Astrocyte (in vitro differentiated cells and primary cell): ENCODE measurements around the gene SULF2. TPM values are rescaled to one million over a fixed set of nuclear protein-coding genes. Genes with fewer than 3 reads are reported as not detected.

Experiments
- DNase-seq: peaks from one replicate; pipeline ENCODE4 v3.0.0-alpha.2; 2010; ENCODE audit warnings: low read depth
- FAIRE-seq: peaks from 2 replicates; lab custom pipeline; 2011; peaks lifted over from hg19 to GRCh38; lab: Jason Lieb, UNC
- H2AFZ ChIP-seq: 2 replicates; pipeline ENCODE4 v1.6.0; 2012; ENCODE audit warnings: low read depth, low read length, inconsistent platforms
- H3K27ac ChIP-seq: 2 replicates; pipeline ENCODE4 v1.5.1; 2011; ENCODE audit warnings: low read depth, low read length, inconsistent platforms
- H3K27me3 ChIP-seq: 2 replicates; pipeline ENCODE4 v1.6.0; 2011; ENCODE audit warnings: low read length, inconsistent platforms; ENCODE audit not compliant: insufficient read depth
- H3K36me3 ChIP-seq: 2 replicates; pipeline ENCODE4 v1.5.1; 2011; ENCODE audit warnings: low read length, inconsistent platforms; ENCODE audit not compliant: insufficient read depth
- H3K4me1 ChIP-seq: 2 replicates; pipeline ENCODE4 v1.5.1; 2011; ENCODE audit warnings: low read length, inconsistent platforms; ENCODE audit not compliant: insufficient read depth
- H3K4me2 ChIP-seq: 2 replicates; pipeline ENCODE4 v1.6.0; 2012; ENCODE audit warnings: low read length, inconsistent platforms
- H3K4me3 ChIP-seq: 2 replicates; pipeline ENCODE4 v1.5.1; 2011; ENCODE audit warnings: low read depth, mild to moderate bottlenecking, low read length, inconsistent platforms; ENCODE audit not compliant: insufficient read depth
- H3K79me2 ChIP-seq: 2 replicates; pipeline ENCODE4 v1.6.0; 2012; ENCODE audit warnings: mild to moderate bottlenecking, low read length, inconsistent platforms; ENCODE audit not compliant: insufficient read depth
- H3K9ac ChIP-seq: 2 replicates; pipeline ENCODE4 v1.6.0; 2012; ENCODE audit warnings: mild to moderate bottlenecking, low read length, inconsistent platforms
- H3K9me3 ChIP-seq: 2 replicates; pipeline ENCODE4 v1.5.1; 2012; ENCODE audit warnings: low read depth, mild to moderate bottlenecking, low read length, inconsistent platforms; ENCODE audit not compliant: insufficient read depth
- H4K20me1 ChIP-seq: 2 replicates; pipeline ENCODE4 v1.6.0; 2012; ENCODE audit warnings: low read length, inconsistent platforms; ENCODE audit not compliant: insufficient read depth
- H3K27ac Mint-ChIP-seq: one replicate; pipeline ENCODE4 v1.8.0; 2021; ENCODE audit warnings: mild to moderate bottlenecking, mixed read lengths; ENCODE audit not compliant: unreplicated experiment
- H3K27me3 Mint-ChIP-seq: one replicate; pipeline ENCODE4 v1.8.0; 2021; ENCODE audit warnings: low read depth, mixed read lengths; ENCODE audit not compliant: unreplicated experiment
- H3K36me3 Mint-ChIP-seq: one replicate; pipeline ENCODE4 v1.8.0; 2021; ENCODE audit warnings: low read depth, mixed read lengths; ENCODE audit not compliant: unreplicated experiment
- H3K4me1 Mint-ChIP-seq: one replicate; pipeline ENCODE4 v1.8.0; 2021; ENCODE audit warnings: low read depth, mixed read lengths; ENCODE audit not compliant: unreplicated experiment
- H3K4me3 Mint-ChIP-seq: one replicate; pipeline ENCODE4 v1.8.0; 2021; ENCODE audit warnings: mild to moderate bottlenecking, moderate library complexity, mixed read lengths; ENCODE audit not compliant: unreplicated experiment
- H3K9me3 Mint-ChIP-seq: one replicate; pipeline ENCODE4 v1.8.0; 2021; ENCODE audit warnings: mild to moderate bottlenecking, mixed read lengths; ENCODE audit not compliant: unreplicated experiment
- EZH2 ChIP-seq: IDR thresholded peaks from 2 replicates; pipeline ENCODE4 v1.6.1; 2012; ENCODE audit warnings: mild to moderate bottlenecking, low read length, inconsistent platforms; ENCODE audit not compliant: insufficient read depth
- total RNA-seq: library from RNA; stranded (reverse); gene quantifications from 2 replicates; pipeline ENCODE4 v1.2.1, GENCODE V29; 2021
- TF ChIP-seq, protein P1 (sequence below): IDR thresholded peaks from 2 replicates; pipeline ENCODE4 v1.5.1; 2011; ENCODE audit warnings: low read depth, mild to moderate bottlenecking, inconsistent platforms, low read length, moderate library complexity; ENCODE audit not compliant: insufficient read depth

Gene SULF2
- total RNA-seq, 1 donor from 2014 or later: 139 TPM

DNA sequence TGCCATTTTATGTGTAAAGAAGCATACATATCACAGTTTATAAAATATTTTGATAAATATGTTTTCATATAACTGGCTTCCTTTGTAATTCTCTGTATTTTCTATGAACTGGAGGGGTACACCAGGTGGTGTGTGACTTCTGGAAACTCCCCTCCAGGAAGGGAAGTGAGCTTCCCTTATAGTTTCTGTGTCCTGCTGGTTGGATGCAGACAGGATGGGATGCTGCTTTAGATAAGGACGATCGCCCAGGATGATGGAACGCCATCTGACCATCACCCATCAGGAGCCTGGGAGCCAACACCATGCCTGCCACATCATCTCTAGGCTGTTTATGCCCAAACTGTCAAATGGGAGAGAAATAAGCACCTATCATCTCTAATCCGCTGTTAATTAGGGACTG is 66.1 kb downstream of the SULF2 start:
- H3K4me1 Mint-ChIP-seq: peaks cover 6% of the 10 kb centered on the region
- H3K27ac Mint-ChIP-seq: no peak overlapping the region
- no peak for DNase-seq
- no peaks in the 10 kb centered on the region for H3K27me3 ChIP-seq
- no peak for TF ChIP-seq EZH2
- TF ChIP-seq, protein P1, sequence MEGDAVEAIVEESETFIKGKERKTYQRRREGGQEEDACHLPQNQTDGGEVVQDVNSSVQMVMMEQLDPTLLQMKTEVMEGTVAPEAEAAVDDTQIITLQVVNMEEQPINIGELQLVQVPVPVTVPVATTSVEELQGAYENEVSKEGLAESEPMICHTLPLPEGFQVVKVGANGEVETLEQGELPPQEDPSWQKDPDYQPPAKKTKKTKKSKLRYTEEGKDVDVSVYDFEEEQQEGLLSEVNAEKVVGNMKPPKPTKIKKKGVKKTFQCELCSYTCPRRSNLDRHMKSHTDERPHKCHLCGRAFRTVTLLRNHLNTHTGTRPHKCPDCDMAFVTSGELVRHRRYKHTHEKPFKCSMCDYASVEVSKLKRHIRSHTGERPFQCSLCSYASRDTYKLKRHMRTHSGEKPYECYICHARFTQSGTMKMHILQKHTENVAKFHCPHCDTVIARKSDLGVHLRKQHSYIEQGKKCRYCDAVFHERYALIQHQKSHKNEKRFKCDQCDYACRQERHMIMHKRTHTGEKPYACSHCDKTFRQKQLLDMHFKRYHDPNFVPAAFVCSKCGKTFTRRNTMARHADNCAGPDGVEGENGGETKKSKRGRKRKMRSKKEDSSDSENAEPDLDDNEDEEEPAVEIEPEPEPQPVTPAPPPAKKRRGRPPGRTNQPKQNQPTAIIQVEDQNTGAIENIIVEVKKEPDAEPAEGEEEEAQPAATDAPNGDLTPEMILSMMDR: no peak
- no peak overlapping the region for H3K27ac ChIP-seq
- H3K4me1 ChIP-seq: no peaks in the 10 kb centered on the region
- H3K4me3 Mint-ChIP-seq: no peak overlapping the region
- no peaks in the 10 kb centered on the region for H3K9me3 ChIP-seq
- H2AFZ ChIP-seq: no peak overlapping the region
- no peaks in the 10 kb centered on the region for H3K79me2 ChIP-seq
- H3K36me3 ChIP-seq: no peaks in the 10 kb centered on the region
- H3K36me3 Mint-ChIP-seq: no peaks in the 10 kb centered on the region
- H3K27me3 Mint-ChIP-seq: peaks cover 7% of the 10 kb centered on the region
- H3K9ac ChIP-seq: no peak overlapping the region
- H3K9me3 Mint-ChIP-seq: no peaks in the 10 kb centered on the region
- no peaks in the 10 kb centered on the region for H4K20me1 ChIP-seq
- H3K4me3 ChIP-seq: no peak overlapping the region
- no peak overlapping the region for H3K4me2 ChIP-seq
- FAIRE-seq: no peak

DNA sequence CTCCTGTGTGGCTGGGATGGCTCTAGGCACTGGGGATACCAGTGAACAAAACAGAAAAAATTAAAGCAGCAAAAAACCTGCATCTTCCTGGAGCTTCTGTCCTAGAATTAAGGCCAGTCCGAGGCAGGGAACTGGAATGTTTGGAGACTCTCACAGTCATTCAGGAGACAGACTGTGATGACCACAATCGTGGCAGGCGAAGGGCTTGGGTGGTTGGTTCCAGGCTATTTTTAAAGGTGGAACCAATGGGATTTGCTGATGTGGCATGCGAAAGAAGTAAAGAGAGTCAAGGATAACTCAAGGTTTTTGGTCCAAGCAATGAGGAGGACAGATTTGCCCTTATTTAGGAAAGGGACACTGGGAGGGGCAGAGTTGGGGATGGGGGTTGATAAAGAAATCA is 66.9 kb downstream of the SULF2 start:
- FAIRE-seq: no peak

DNA sequence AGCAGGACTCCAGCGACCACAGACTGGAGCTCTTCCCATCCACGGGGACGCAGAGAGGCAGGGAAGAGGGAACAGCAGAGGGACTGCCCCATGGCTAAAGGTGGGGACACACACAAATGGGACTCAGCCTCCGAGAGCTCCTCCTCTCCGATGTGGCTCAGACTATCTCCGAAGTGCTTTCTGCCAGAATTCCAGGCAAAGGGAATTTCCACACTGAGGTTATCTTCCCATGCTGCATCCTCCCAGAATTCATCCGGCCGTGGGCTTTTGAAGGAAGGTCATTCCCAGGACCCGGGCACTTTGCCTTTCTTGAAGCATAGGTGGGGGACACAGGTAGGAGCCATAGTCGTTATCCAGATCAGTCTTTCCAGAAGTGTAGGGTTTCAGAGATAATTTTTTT is 67.9 kb downstream of the SULF2 start:
- Histone ChIP-seq H4K20me1 (no peaks in the 10 kb centered on the region), H3K4me2 (no peak overlapping the region), H3K4me1 (no peaks in the 10 kb centered on the region), H3K4me3 (no peak overlapping the region), H3K9ac (no peak overlapping the region), H3K27me3 (no peaks in the 10 kb centered on the region), H3K36me3 (no peaks in the 10 kb centered on the region), H3K27ac (no peak overlapping the region), H3K9me3 (no peaks in the 10 kb centered on the region), H2AFZ (no peak overlapping the region), H3K79me2 (no peaks in the 10 kb centered on the region)
- Mint-ChIP-seq H3K27me3 (peaks cover 7% of the 10 kb centered on the region), H3K36me3 (no peaks in the 10 kb centered on the region), H3K9me3 (no peaks in the 10 kb centered on the region), H3K4me1 (peaks cover 6% of the 10 kb centered on the region), H3K27ac (no peak overlapping the region), H3K4me3 (no peak overlapping the region)
- no peak for TF ChIP-seq EZH2
- TF ChIP-seq, protein P1: no peak
- no peak for FAIRE-seq
- DNase-seq: no peak

More for the DNA sequence above, 66.9 kb downstream of the SULF2 start:
- peaks cover 6% of the 10 kb centered on the region for H3K4me1 Mint-ChIP-seq
- no peaks in the 10 kb centered on the region for H3K4me1 ChIP-seq
- H3K27ac Mint-ChIP-seq: no peak overlapping the region
- H3K9me3 Mint-ChIP-seq: no peaks in the 10 kb centered on the region
- H3K36me3 ChIP-seq: no peaks in the 10 kb centered on the region
- H3K27me3 Mint-ChIP-seq: peaks cover 7% of the 10 kb centered on the region
- no peaks in the 10 kb centered on the region for H3K79me2 ChIP-seq
- H3K9me3 ChIP-seq: no peaks in the 10 kb centered on the region
- no peak overlapping the region for H3K27ac ChIP-seq
- no peak overlapping the region for H3K4me2 ChIP-seq
- no peak overlapping the region for H2AFZ ChIP-seq
- no peaks in the 10 kb centered on the region for H3K27me3 ChIP-seq
- H3K4me3 Mint-ChIP-seq: no peak overlapping the region
- no peak overlapping the region for H3K9ac ChIP-seq
- no peaks in the 10 kb centered on the region for H3K36me3 Mint-ChIP-seq
- no peak for DNase-seq
- no peak for TF ChIP-seq EZH2
- TF ChIP-seq, protein P1: no peak
- no peaks in the 10 kb centered on the region for H4K20me1 ChIP-seq
- H3K4me3 ChIP-seq: no peak overlapping the region
